ENCODE results near the gene UTS2B.

UTS2B gene

DNA sequence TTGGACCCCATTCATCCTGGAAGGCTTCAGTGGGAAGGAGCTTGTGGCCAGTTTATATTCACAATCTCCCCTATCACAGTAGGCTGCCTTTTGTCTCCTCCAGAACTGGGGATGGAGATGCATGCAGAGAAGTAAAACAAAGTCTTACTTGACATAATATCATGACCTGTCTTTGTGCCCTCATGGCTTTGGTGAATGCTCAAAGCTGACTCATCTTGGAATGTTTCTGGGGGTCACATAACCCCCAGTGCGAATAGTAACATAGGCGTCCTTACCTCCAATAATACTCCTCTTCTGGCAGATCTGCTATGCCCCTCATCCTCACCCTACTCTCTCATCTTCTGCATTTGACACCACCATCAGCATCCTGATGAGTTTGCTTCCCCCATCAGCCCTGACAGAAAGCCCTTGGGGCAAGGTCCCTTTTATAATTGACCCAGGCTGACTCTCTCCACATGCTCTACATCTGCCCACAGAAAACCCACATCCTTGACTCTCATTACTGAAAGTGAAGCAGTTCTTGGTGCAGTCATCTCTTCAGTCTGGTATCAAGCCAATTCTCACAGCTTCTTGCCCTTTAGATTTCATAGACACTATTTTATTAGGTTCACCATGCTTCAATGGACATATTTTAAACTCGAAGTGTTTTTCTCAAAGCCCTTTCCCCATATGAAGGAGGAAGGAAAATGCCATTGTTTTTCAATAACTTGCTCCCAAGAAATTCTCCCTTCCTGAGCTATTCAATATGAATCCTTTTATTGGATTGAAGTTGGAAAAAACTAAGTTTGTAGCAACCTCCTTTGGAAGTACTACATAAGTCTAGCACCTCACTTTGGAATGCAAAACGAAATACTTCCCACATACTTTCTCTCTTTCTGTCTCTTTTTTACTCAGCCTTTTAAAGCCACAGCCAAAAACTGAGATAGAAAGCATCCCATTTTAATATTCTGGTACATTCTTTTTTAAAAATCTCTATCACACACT is 94.7 kb downstream of the UTS2B start:
- DNase-seq, result no peak

DNA sequence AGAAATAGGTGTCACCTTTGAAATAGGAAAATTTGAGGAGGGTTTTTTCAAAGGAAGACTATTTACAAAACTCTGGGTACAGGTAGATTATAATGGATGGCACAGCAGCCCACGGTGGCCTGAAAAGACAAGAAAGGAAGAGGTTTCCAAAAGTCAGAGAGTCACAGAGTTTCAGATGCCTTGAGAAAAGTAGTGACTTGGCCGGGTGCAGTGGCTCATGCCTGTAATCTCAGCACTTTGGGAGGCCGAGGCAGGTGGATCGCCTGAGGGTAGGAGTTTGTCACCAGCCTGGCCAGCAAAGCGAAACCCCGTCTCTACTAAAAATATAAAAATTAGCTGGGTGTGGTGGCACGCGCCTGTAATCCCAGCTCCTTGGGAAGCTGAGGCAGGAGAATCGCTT is 96.1 kb downstream of the UTS2B start:
- no peak for DNase-seq

DNA sequence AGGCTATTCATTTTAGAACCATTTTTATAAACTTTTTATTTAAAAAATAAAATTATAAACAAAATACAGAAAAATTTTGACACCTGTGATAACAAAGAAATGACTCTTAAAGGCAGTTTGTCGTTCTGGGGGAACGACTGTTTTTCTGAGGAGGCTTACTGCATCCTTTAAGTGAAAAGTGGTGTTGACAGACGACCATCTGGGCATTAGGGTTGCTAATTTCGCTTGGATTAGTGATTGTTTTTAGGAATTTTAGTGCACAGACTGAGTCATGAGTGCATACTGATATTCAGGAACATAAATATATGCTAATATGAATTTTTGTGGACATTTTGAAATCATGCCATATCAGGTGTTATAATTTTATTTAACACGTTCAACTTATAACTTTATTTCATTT is 102.8 kb downstream of the UTS2B start:
- DNase-seq, result no peak

DNA sequence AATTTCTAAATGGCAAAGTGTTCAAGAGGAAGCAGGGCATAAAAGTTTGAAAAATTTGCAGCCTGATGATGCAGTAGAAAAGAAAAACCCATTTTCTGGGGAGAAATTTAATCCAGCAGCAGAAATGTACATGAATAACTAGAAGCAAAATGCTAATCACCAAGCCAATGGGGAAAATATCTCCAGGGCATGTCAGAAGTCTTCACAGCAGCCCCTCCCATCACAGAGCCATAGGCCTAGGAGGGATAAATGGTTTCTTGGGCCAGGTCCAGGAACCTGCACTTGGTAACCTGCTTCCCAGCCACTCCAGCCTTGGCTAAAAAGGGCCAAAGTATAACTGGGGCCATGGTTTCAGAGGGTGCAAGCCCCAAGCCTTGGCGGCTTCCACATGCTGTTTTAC is 108.7 kb downstream of the UTS2B start:
- no peak for DNase-seq

DNA sequence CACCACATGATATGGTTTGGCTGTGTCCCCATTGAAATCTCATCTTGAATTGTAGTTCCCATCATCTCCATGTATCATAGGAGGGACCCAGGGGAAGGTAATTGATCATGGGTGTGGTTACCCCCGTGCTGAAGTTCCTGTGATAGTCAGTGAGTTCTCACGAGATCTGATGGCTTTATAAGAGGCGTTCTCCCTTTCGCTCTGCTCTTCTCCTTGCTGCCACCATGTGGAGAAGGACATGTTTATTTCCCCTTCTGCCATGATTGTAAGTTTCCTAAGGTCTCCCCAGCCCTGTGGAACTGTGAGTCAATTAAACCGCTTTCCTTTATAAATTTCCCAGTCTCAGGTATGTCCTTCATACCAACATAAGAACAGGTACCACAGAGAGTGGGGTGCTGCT is 109.4 kb downstream of the UTS2B start:
- DNase-seq, result no peak

DNA sequence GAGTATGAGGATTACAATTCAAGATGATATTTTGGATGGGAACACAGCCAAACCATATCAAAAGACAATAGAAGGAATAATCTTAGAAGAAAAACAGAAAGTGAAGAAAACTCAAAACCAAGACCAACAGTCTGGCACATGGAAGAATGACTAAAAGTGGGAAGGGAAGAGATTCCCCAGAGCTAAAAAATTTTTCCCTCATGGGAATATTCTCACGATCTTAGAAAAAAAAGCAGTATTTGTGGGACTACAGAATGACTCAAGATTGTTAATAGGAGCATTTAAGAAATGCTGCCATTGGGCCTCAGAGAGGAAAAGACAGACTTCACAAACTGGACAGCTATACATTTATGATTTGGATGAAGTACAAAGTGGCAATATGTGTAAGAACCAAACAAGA is 113.0 kb downstream of the UTS2B start:
- no peak for DNase-seq
